ENCODE results near the gene DTWD2.

- TF ChIP-seq, protein P1, sequence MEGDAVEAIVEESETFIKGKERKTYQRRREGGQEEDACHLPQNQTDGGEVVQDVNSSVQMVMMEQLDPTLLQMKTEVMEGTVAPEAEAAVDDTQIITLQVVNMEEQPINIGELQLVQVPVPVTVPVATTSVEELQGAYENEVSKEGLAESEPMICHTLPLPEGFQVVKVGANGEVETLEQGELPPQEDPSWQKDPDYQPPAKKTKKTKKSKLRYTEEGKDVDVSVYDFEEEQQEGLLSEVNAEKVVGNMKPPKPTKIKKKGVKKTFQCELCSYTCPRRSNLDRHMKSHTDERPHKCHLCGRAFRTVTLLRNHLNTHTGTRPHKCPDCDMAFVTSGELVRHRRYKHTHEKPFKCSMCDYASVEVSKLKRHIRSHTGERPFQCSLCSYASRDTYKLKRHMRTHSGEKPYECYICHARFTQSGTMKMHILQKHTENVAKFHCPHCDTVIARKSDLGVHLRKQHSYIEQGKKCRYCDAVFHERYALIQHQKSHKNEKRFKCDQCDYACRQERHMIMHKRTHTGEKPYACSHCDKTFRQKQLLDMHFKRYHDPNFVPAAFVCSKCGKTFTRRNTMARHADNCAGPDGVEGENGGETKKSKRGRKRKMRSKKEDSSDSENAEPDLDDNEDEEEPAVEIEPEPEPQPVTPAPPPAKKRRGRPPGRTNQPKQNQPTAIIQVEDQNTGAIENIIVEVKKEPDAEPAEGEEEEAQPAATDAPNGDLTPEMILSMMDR (IDR thresholded peaks at IDR 0.05; ENCODE audit: poor library complexity) = no peak
- TF ChIP-seq EZH2 (IDR thresholded peaks at IDR 0.05; ENCODE audit: borderline replicate concordance) = no peak
Observed at GRCh38 chr5:119019501-119019900, 31.2 kb upstream of the DTWD2 start.

Measured in hepatocyte (in vitro differentiated cells).